Measurements from ENCODE around the gene TRANK1.

TRANK1 gene

DNA sequence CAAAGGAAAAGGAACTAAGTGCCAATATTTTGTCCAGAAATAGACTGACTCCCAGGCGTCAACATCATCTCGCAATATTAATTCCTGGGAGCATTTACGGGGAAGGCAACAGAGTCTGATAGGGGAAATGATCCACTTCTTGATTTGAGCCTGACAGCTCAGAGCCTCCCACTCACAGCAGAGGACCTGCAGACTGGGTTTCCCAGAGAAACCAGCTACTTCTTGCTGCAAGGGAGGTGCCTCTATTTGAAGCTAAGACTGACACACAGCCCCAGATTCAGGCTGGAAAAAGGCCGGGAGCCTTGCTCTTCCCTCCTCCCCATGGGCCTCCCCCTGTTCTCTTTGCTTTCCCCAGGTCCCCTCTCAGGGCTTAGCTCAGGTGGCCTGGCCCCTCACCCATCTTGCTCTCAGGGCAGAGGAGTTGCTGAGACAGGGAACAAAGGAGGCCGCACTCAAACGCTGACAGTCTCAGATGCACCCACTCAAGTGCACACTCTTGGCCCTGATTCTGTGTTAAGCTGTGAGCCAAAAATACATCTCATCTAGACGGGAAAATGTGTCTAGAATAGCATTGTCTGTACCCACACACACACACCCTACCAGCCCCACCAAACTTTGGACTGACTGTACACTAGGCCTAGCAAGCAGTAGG lies 130.7 kb downstream of the TRANK1 start:
- Histone ChIP-seq H3K27me3 (replicated peaks; ENCODE audit: control insufficient read depth, insufficient read depth, low read length, poor library complexity, severe bottlenecking) (no peaks in the 10 kb centered on the region), H3K36me3 (ENCODE audit: control insufficient read depth, insufficient read depth, low read length) (no peaks in the 10 kb centered on the region), H3K4me1 (ENCODE audit: control insufficient read depth, insufficient read depth, low read length, poor library complexity, severe bottlenecking) (no peaks in the 10 kb centered on the region), H3K4me3 (ENCODE audit: insufficient read depth, low read depth, low read length, poor library complexity, severe bottlenecking) (no peak overlapping the region), H3K27ac (ENCODE audit: insufficient read depth, low read length, poor library complexity, severe bottlenecking) (no peak overlapping the region), H3K9me3 (ENCODE audit: control insufficient read depth, low read length) (no peaks in the 10 kb centered on the region)
- DNase-seq, result no peak

DNA sequence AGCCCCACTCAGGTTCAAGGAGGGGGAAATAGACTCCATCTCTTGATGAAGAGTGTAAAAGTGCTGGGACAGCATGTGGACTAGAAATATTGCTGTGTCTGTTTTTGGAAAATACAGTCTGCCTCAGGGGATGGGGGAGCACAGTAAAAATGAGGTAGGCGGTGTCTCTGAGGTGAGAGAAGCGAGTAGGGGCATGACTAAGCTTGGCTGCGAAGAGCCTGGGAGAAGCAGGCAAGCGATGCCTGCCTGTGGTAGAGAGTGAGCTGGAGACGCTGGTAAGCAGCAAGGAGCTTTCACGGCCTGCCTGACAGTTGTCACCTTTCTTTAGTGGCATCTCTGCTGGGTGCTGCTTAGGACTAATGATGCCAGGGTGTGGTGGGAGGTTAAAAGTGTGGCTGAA lies 131.5 kb downstream of the TRANK1 start:
- no peak overlapping the region for H3K27ac ChIP-seq (ENCODE audit: insufficient read depth, low read length, poor library complexity, severe bottlenecking)
- H3K9me3 ChIP-seq (ENCODE audit: control insufficient read depth, low read length), result no peaks in the 10 kb centered on the region
- DNase-seq, result no peak

DNA sequence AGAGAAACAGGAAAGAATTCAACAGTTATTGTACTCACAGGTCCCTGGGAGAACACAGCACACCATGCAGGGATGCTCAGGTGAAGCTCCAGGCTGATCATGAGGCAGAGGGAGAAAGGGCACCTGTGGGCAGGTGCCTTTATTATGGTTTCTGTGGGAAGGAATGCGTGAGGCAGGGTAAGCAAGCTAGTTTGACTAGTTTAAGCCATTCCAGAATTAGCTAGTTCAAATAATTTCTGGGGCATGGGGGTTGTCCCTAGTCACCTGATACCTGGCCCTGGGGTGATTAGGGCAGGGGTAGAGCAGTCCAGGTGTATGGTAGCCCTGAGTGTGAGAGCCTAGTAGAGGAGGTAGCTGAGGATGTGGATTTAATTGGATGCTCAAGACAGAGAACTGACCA lies 132.6 kb downstream of the TRANK1 start:
- no peak overlapping the region for H3K27ac ChIP-seq (ENCODE audit: insufficient read depth, low read length, poor library complexity, severe bottlenecking)
- H3K27me3 ChIP-seq (replicated peaks; ENCODE audit: control insufficient read depth, insufficient read depth, low read length, poor library complexity, severe bottlenecking), result no peaks in the 10 kb centered on the region
- no peaks in the 10 kb centered on the region for H3K36me3 ChIP-seq (ENCODE audit: control insufficient read depth, insufficient read depth, low read length)
- H3K4me3 ChIP-seq (ENCODE audit: insufficient read depth, low read depth, low read length, poor library complexity, severe bottlenecking), result no peak overlapping the region
- no peaks in the 10 kb centered on the region for H3K4me1 ChIP-seq (ENCODE audit: control insufficient read depth, insufficient read depth, low read length, poor library complexity, severe bottlenecking)
- DNase-seq, result no peak
- no peaks in the 10 kb centered on the region for H3K9me3 ChIP-seq (ENCODE audit: control insufficient read depth, low read length)

More for the DNA sequence above, 131.5 kb downstream of the TRANK1 start:
- H3K4me3 ChIP-seq (ENCODE audit: insufficient read depth, low read depth, low read length, poor library complexity, severe bottlenecking), result no peak overlapping the region
- no peaks in the 10 kb centered on the region for H3K27me3 ChIP-seq (replicated peaks; ENCODE audit: control insufficient read depth, insufficient read depth, low read length, poor library complexity, severe bottlenecking)
- no peaks in the 10 kb centered on the region for H3K4me1 ChIP-seq (ENCODE audit: control insufficient read depth, insufficient read depth, low read length, poor library complexity, severe bottlenecking)
- no peaks in the 10 kb centered on the region for H3K36me3 ChIP-seq (ENCODE audit: control insufficient read depth, insufficient read depth, low read length)

DNA sequence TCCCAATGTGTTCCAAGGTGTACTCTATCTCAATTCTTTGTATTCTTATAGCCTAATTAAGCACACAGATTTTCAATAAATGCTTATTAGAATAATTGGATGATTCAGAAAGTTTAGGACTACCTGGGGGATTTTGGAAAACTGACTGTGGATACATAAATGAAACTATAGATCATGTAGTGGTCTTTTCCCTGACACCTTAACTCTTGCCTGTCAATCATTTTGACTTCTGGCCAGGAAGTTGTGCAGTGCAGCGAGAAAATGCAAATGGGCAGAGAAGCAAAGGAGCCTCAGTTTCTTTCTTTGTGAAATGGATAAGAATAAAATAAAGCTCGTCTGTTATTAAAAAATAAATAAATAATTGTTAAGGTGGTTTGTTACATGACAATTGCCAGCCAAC lies 133.1 kb downstream of the TRANK1 start:
- Histone ChIP-seq H3K9me3 (ENCODE audit: control insufficient read depth, low read length) (no peaks in the 10 kb centered on the region), H3K27ac (ENCODE audit: insufficient read depth, low read length, poor library complexity, severe bottlenecking) (no peak overlapping the region), H3K36me3 (ENCODE audit: control insufficient read depth, insufficient read depth, low read length) (no peaks in the 10 kb centered on the region), H3K4me1 (ENCODE audit: control insufficient read depth, insufficient read depth, low read length, poor library complexity, severe bottlenecking) (no peaks in the 10 kb centered on the region), H3K27me3 (replicated peaks; ENCODE audit: control insufficient read depth, insufficient read depth, low read length, poor library complexity, severe bottlenecking) (no peaks in the 10 kb centered on the region), H3K4me3 (ENCODE audit: insufficient read depth, low read depth, low read length, poor library complexity, severe bottlenecking) (no peak overlapping the region)
- no peak for DNase-seq

DNA sequence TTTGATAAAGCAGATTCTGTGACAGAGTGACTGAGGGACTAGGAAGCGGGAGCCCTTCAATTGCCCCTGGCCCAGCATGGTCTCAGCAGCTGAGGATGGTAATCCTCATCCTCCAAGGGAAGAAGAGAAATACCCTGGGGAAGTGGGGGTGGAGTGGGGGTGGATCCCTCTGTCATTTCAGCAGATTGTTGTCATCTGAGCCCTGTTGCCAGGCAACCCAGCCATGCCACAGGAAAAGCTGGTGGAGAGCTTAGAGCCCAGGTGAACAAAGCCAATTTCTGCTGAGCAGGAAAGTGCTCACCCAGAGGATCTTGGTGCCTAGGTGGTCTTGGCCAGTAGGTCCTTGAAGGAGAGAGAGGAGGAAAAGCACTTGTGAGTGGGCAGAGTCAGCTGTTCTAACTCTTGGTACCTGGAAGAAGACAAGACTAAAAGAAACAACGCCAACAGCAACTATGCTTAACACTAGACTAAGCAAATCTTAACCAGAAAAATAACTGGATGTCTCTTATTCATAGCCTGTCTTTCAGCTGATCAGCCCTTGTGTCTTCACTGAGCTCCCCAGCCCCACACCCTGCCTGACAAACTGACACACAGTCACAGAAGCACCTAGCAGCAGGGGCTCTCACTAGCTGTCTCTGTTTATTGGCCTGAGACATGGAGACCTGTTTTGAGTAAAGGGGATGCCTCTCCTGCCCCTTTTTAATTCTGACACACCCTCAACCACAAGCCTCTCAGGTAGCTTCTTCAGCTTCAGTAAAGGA lies 140.4 kb downstream of the TRANK1 start:
- Histone ChIP-seq H3K4me1 (ENCODE audit: control insufficient read depth, insufficient read depth, low read length, poor library complexity, severe bottlenecking) (no peaks in the 10 kb centered on the region), H3K4me3 (ENCODE audit: insufficient read depth, low read depth, low read length, poor library complexity, severe bottlenecking) (no peak overlapping the region), H3K9me3 (ENCODE audit: control insufficient read depth, low read length) (no peaks in the 10 kb centered on the region), H3K27ac (ENCODE audit: insufficient read depth, low read length, poor library complexity, severe bottlenecking) (no peak overlapping the region), H3K27me3 (replicated peaks; ENCODE audit: control insufficient read depth, insufficient read depth, low read length, poor library complexity, severe bottlenecking) (no peaks in the 10 kb centered on the region), H3K36me3 (ENCODE audit: control insufficient read depth, insufficient read depth, low read length) (no peaks in the 10 kb centered on the region)
- no peak for DNase-seq

DNA sequence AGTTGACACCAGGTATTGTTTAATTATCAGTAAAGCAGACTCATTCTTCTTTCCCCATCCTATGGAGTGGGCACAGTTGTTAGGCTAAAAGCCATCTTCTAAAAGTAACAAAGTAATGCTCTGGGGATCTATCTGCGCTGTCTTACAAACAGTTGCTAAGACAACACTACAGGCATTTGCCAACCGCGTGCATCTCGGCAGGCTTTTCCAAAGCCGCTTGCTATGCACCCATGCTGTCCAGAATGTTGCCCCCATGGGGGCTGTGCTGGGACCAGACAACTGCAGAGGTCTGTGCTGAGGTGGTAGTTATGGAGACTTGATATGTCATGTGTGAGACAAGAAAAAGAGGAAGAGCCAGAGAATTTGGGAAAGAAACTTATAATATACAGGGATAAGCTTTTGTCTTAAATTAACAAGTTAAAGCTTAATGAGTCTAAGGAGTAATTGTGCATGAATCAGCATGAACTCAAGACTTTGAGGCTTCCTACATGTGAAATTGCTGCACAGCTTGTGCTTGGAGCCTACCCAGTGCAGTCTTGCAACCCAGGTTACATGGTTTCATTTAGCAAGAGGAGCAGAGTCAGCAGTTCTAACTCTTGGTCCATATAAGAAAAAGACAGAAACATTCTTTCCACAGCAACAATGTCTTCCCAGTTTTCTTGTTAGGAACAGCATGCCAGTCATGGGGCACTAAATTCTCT lies 141.6 kb downstream of the TRANK1 start:
- H3K36me3 ChIP-seq (ENCODE audit: control insufficient read depth, insufficient read depth, low read length), result no peaks in the 10 kb centered on the region
- no peak overlapping the region for H3K4me3 ChIP-seq (ENCODE audit: insufficient read depth, low read depth, low read length, poor library complexity, severe bottlenecking)
- H3K4me1 ChIP-seq (ENCODE audit: control insufficient read depth, insufficient read depth, low read length, poor library complexity, severe bottlenecking), result no peaks in the 10 kb centered on the region
- no peak for DNase-seq
- no peaks in the 10 kb centered on the region for H3K9me3 ChIP-seq (ENCODE audit: control insufficient read depth, low read length)
- no peaks in the 10 kb centered on the region for H3K27me3 ChIP-seq (replicated peaks; ENCODE audit: control insufficient read depth, insufficient read depth, low read length, poor library complexity, severe bottlenecking)
- no peak overlapping the region for H3K27ac ChIP-seq (ENCODE audit: insufficient read depth, low read length, poor library complexity, severe bottlenecking)

DNA sequence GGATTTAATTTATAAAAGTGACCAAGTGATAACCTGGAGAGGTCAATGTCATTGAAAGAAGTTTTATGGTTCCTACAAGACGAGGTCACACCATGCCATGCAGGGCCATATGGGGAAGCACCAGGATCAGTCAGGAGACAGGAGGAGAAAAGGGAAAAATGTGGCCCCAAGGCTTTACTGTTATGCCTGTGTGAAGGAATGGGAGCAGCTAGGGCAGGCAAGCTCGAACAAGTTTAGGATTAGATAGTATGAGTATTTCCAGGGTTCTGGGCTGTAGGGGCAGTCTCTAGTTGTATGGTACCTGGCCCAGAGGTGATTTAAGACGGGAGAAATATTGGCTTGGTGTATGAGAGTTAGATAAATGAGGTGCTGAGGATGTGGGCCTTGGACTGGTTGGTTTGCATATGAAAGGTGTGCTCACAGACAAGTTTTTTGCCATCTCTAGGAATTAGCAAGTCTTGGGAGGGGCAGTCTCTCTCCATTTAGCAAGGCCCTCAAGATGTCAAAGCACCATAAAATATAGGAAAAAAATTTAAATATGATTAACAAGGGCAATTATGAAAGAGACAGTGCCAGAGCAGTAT lies 144.2 kb downstream of the TRANK1 start:
- Histone ChIP-seq H3K36me3 (ENCODE audit: control insufficient read depth, insufficient read depth, low read length) (no peaks in the 10 kb centered on the region), H3K27ac (ENCODE audit: insufficient read depth, low read length, poor library complexity, severe bottlenecking) (no peak overlapping the region), H3K9me3 (ENCODE audit: control insufficient read depth, low read length) (no peaks in the 10 kb centered on the region), H3K4me3 (ENCODE audit: insufficient read depth, low read depth, low read length, poor library complexity, severe bottlenecking) (no peak overlapping the region), H3K27me3 (replicated peaks; ENCODE audit: control insufficient read depth, insufficient read depth, low read length, poor library complexity, severe bottlenecking) (no peaks in the 10 kb centered on the region), H3K4me1 (ENCODE audit: control insufficient read depth, insufficient read depth, low read length, poor library complexity, severe bottlenecking) (no peaks in the 10 kb centered on the region)
- DNase-seq, result no peak

DNA sequence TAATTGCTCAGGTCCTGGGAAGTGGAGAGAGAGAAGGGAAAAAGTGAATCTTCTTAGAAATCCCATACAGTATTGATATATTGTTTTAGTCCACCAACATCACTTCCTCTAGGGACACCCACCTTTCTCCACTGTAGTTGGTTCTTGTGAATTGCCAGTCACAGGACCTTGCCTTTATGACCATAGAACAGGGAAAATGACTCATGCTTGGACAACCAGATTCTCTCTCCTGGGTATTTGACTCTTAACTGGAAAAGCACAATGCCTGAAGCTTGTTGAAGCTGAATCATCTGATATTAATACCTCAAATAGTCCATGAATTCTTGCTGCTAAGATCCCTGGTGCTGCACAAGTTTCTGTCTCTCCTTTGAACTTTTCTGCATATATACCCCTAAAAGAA lies 148.0 kb downstream of the TRANK1 start:
- no peak overlapping the region for H3K4me3 ChIP-seq (ENCODE audit: insufficient read depth, low read depth, low read length, poor library complexity, severe bottlenecking)
- H3K27me3 ChIP-seq (replicated peaks; ENCODE audit: control insufficient read depth, insufficient read depth, low read length, poor library complexity, severe bottlenecking), result no peaks in the 10 kb centered on the region
- H3K36me3 ChIP-seq (ENCODE audit: control insufficient read depth, insufficient read depth, low read length), result no peaks in the 10 kb centered on the region
- no peaks in the 10 kb centered on the region for H3K4me1 ChIP-seq (ENCODE audit: control insufficient read depth, insufficient read depth, low read length, poor library complexity, severe bottlenecking)
- H3K27ac ChIP-seq (ENCODE audit: insufficient read depth, low read length, poor library complexity, severe bottlenecking), result no peak overlapping the region
- DNase-seq, result no peak
- H3K9me3 ChIP-seq (ENCODE audit: control insufficient read depth, low read length), result no peaks in the 10 kb centered on the region

DNA sequence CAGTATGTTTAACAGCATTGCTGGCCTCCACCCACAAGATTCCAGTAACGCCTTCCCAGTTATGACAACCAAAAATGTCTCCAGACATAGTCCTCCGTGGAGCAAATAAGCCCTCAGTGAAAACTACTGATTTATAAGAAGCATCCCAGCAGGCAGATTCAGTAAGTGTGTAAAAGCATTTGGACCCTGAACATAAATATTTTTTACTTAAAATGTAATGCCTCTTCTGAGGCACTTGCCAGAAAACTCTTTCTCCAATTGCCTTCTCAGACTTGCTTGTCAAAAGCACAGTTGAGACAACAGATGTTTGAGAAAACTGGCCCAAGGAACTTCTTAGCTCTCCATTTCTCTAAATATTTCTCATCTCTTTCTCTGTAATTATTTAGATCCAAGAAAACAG lies 148.7 kb downstream of the TRANK1 start:
- Histone ChIP-seq H3K27ac (ENCODE audit: insufficient read depth, low read length, poor library complexity, severe bottlenecking) (no peak overlapping the region), H3K27me3 (replicated peaks; ENCODE audit: control insufficient read depth, insufficient read depth, low read length, poor library complexity, severe bottlenecking) (no peaks in the 10 kb centered on the region), H3K4me1 (ENCODE audit: control insufficient read depth, insufficient read depth, low read length, poor library complexity, severe bottlenecking) (no peaks in the 10 kb centered on the region), H3K9me3 (ENCODE audit: control insufficient read depth, low read length) (no peaks in the 10 kb centered on the region), H3K4me3 (ENCODE audit: insufficient read depth, low read depth, low read length, poor library complexity, severe bottlenecking) (no peak overlapping the region), H3K36me3 (ENCODE audit: control insufficient read depth, insufficient read depth, low read length) (no peaks in the 10 kb centered on the region)
- DNase-seq, result no peak

DNA sequence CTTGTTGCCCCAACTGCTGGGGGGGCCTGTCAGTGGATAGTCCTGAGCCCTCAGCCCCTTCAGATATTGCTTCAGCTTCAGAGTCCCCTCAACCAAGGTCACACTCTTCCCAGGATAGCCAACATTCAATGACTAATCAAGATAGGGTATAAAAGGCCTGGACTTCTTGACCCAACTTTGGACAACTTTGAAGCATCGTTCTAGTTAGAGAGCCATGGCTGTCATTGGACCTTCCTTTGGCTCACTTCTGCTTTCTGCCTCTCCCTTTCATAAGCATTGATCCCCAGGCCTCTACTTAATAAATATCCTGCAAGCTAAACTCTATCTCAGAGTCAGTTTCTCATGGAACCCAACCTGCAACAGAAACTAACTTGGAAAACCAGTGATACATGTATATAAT lies 149.2 kb downstream of the TRANK1 start:
- Histone ChIP-seq H3K9me3 (ENCODE audit: control insufficient read depth, low read length) (no peaks in the 10 kb centered on the region), H3K36me3 (ENCODE audit: control insufficient read depth, insufficient read depth, low read length) (no peaks in the 10 kb centered on the region), H3K27me3 (replicated peaks; ENCODE audit: control insufficient read depth, insufficient read depth, low read length, poor library complexity, severe bottlenecking) (no peaks in the 10 kb centered on the region), H3K4me1 (ENCODE audit: control insufficient read depth, insufficient read depth, low read length, poor library complexity, severe bottlenecking) (no peaks in the 10 kb centered on the region), H3K4me3 (ENCODE audit: insufficient read depth, low read depth, low read length, poor library complexity, severe bottlenecking) (no peak overlapping the region), H3K27ac (ENCODE audit: insufficient read depth, low read length, poor library complexity, severe bottlenecking) (no peak overlapping the region)
- DNase-seq, result no peak

Measured in effector memory CD4-positive, alpha-beta T cell (primary cell).